ENCODE measurements around the gene MTA1.

Gene MTA1

DNA sequence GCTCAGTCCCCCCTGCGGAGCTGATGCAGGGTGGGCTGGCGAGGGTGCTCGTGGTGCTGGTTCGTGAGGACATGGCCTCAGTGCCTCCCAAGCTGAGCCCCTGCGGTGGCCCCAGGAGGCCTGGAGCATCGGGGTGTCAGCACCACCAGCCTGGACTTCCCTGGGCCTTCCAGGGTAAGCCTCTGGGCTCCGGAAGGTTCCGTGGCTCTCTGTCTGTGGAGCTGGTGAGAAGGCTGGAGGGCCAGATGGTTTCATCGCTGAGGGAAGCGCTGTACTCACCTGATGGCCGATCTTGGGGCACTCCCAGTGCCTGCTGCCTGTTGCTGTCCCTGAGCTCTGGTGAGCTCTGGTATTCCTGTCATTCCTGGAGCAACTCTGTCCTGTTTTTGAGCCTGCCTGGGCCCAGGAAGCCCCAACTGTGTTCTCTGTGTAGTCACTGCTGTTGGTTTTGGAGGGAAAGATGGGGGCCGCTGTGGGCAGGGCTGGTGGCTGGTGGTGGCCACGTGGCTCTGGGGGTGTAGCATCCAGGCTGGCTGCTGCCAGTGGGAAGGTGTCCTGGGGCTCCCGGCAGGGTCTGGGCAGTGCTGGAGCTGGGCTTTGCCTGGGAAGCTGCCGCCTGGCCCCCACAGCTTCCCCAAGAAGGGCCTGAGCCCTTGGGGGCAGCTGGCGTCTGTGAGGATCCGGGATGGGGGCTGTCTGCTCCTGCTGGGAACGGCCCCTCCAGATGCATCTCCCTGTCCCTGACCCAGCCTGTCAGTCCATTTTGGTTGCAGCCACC is 18.3 kb downstream of the MTA1 start:
- H3K9me3 ChIP-seq (ENCODE audit: control extremely low read depth in 1 of 5, control insufficient read depth in 4 of 5, insufficient read depth in 2 of 5, low read depth in 1 of 5, low read length in 4 of 5): peaks cover 0 to 2% (median 0%) of the 10 kb centered on the region in 5 experiments
- H3K27me3 ChIP-seq (replicated peaks in 2 of 5; ENCODE audit: control insufficient read depth in 4 of 5, insufficient read depth in 5 of 5, low read length in 4 of 5): no peaks in the 10 kb centered on the region
- H3K36me3 ChIP-seq (ENCODE audit: control insufficient read depth in 4 of 4, insufficient read depth in 4 of 4, low read length in 3 of 4): peaks cover 2 to 56% (median 31%) of the 10 kb centered on the region in 4 experiments
- no peaks in the 10 kb centered on the region for H3K4me1 ChIP-seq (ENCODE audit: control extremely low read depth in 1 of 4, control insufficient read depth in 4 of 4, insufficient read depth in 4 of 4, low read length in 3 of 4)
- no peak for DNase-seq
- ChIA-PET CTCF (interaction anchor here (0.7 to 3.7 kb wide), 6 partner anchors 8 to 35 kb away, joined by 3 to 11 read pairs (median 3); no protein-coding TSS in a partner anchor), POLR2A (no interaction called here)
- H3K4me3 ChIP-seq (ENCODE audit: control insufficient read depth in 1 of 7, extremely low read depth in 1 of 7, insufficient read depth in 4 of 7, low read depth in 2 of 7, low read length in 6 of 7): no peak overlapping the region
- H3K27ac ChIP-seq (ENCODE audit: insufficient read depth in 1 of 2, low read depth in 1 of 2, low read length in 2 of 2, poor library complexity in 1 of 2, severe bottlenecking in 2 of 2): no peak overlapping the region
- WGBS (ENCODE audit: insufficient coverage): 96% methylated on average over 18 of the region's 18 CpGs

DNA sequence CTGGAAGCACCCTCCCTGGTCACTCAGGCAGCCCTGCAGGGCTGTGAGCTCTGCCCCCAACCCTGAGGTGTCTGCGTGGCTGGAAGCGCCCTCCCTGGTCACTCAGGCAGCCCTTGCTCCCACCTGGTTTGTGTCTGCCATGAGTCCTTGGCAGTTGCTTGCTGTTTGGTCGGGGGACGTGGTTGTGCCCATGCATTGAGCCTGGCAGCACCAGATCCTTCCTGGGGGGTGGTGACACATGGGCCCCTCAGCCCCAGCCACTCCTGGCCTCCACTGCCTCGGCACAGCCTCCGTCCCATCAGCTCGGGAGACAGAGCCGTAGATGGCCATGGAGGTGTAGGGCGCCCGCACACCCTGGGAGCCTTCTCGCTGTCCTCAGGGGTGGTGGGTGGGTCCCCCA is 19.6 kb downstream of the MTA1 start:
- no peak overlapping the region for H3K4me3 ChIP-seq (ENCODE audit: control insufficient read depth in 1 of 7, extremely low read depth in 1 of 7, insufficient read depth in 4 of 7, low read depth in 2 of 7, low read length in 6 of 7)
- H3K27ac ChIP-seq (ENCODE audit: insufficient read depth in 1 of 2, low read depth in 1 of 2, low read length in 2 of 2, poor library complexity in 1 of 2, severe bottlenecking in 2 of 2): no peak overlapping the region
- ChIA-PET POLR2A (no interaction called here), CTCF (no interaction called here)
- no peak for DNase-seq
- peaks cover 2 to 54% (median 36%) of the 10 kb centered on the region in 4 experiments for H3K36me3 ChIP-seq (ENCODE audit: control insufficient read depth in 4 of 4, insufficient read depth in 4 of 4, low read length in 3 of 4)
- no peaks in the 10 kb centered on the region for H3K4me1 ChIP-seq (ENCODE audit: control extremely low read depth in 1 of 4, control insufficient read depth in 4 of 4, insufficient read depth in 4 of 4, low read length in 3 of 4)
- no peaks in the 10 kb centered on the region for H3K27me3 ChIP-seq (replicated peaks in 2 of 5; ENCODE audit: control insufficient read depth in 4 of 5, insufficient read depth in 5 of 5, low read length in 4 of 5)
- 92% methylated on average over 11 of the region's 11 CpGs for WGBS (ENCODE audit: insufficient coverage)
- H3K9me3 ChIP-seq (ENCODE audit: control extremely low read depth in 1 of 5, control insufficient read depth in 4 of 5, insufficient read depth in 2 of 5, low read depth in 1 of 5, low read length in 4 of 5): peaks cover 0 to 2% (median 0%) of the 10 kb centered on the region in 5 experiments

DNA sequence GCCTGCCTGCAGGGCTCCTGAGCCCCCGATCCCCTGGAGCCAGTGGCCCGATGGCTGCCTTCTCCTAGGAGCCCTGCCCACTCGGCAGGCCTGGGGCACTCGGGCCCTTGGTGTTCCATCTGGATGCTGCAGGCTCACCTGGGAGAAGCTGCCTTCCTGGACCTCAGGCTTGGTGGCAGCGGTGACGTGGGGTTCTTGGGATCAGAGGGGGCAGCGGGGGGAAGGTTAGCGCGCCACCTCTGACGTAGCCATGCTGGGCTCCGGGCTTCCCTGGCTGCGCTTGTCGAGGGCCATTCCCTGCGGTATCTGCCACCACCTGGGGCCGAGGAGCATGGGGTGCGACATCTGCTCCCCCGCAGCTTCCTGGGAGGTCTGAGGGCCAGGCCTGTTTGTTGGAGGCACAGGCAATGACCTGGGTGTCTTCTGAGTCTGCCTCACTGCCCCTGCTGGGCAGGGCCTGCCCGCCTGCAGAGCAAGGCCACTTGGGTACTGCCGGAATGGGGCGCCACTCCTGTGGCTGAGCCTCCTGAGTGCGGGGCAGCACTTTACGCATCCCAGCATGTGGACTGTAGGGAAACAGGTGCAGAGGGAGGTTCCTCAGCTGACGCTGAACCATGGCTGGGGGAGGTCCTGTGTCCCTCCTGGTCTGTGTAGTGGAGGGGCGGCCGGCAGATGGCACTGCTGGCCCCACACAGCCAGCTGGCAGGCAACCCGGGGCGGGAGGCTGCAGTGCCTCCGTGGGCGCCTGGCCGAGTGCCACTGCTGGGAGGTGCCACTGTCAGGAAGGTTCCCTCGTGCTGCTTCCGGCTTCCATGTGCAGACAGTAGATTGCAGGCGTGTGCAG is 20.3 kb downstream of the MTA1 start:
- no peak overlapping the region for H3K27ac ChIP-seq (ENCODE audit: insufficient read depth in 1 of 2, low read depth in 1 of 2, low read length in 2 of 2, poor library complexity in 1 of 2, severe bottlenecking in 2 of 2)
- 92% methylated on average over 30 of the region's 33 CpGs for WGBS (ENCODE audit: insufficient coverage)
- no peaks in the 10 kb centered on the region for H3K27me3 ChIP-seq (replicated peaks in 2 of 5; ENCODE audit: control insufficient read depth in 4 of 5, insufficient read depth in 5 of 5, low read length in 4 of 5)
- no peak overlapping the region for H3K4me3 ChIP-seq (ENCODE audit: control insufficient read depth in 1 of 7, extremely low read depth in 1 of 7, insufficient read depth in 4 of 7, low read depth in 2 of 7, low read length in 6 of 7)
- H3K4me1 ChIP-seq (ENCODE audit: control extremely low read depth in 1 of 4, control insufficient read depth in 4 of 4, insufficient read depth in 4 of 4, low read length in 3 of 4): no peaks in the 10 kb centered on the region
- peaks cover 0 to 2% (median 0%) of the 10 kb centered on the region in 5 experiments for H3K9me3 ChIP-seq (ENCODE audit: control extremely low read depth in 1 of 5, control insufficient read depth in 4 of 5, insufficient read depth in 2 of 5, low read depth in 1 of 5, low read length in 4 of 5)
- ChIA-PET CTCF (no interaction called here), POLR2A (no interaction called here)
- peaks cover 2 to 57% (median 36%) of the 10 kb centered on the region in 4 experiments for H3K36me3 ChIP-seq (ENCODE audit: control insufficient read depth in 4 of 4, insufficient read depth in 4 of 4, low read length in 3 of 4)
- no peak for DNase-seq

- H3K4me1 ChIP-seq (ENCODE audit: control extremely low read depth in 1 of 4, control insufficient read depth in 4 of 4, insufficient read depth in 4 of 4, low read length in 3 of 4): no peaks in the 10 kb centered on the region
- no peaks in the 10 kb centered on the region for H3K9me3 ChIP-seq (ENCODE audit: control extremely low read depth in 1 of 5, control insufficient read depth in 4 of 5, insufficient read depth in 2 of 5, low read depth in 1 of 5, low read length in 4 of 5)
- 97% methylated on average over 13 of the region's 15 CpGs for WGBS (ENCODE audit: insufficient coverage)
- H3K4me3 ChIP-seq (ENCODE audit: control insufficient read depth in 1 of 7, extremely low read depth in 1 of 7, insufficient read depth in 4 of 7, low read depth in 2 of 7, low read length in 6 of 7): no peak overlapping the region
- H3K36me3 ChIP-seq (ENCODE audit: control insufficient read depth in 4 of 4, insufficient read depth in 4 of 4, low read length in 3 of 4): peaks cover 2 to 61% (median 36%) of the 10 kb centered on the region in 4 experiments
- H3K27ac ChIP-seq (ENCODE audit: insufficient read depth in 1 of 2, low read depth in 1 of 2, low read length in 2 of 2, poor library complexity in 1 of 2, severe bottlenecking in 2 of 2): no peak overlapping the region
- ChIA-PET POLR2A (no interaction called here), CTCF (no interaction called here)
- no peaks in the 10 kb centered on the region for H3K27me3 ChIP-seq (replicated peaks in 2 of 5; ENCODE audit: control insufficient read depth in 4 of 5, insufficient read depth in 5 of 5, low read length in 4 of 5)
- DNase-seq: no peak
Measured at GRCh38 chr14:105440554-105440900, 20.9 kb downstream of the MTA1 start.

- Histone ChIP-seq H3K27ac (ENCODE audit: insufficient read depth in 1 of 2, low read depth in 1 of 2, low read length in 2 of 2, poor library complexity in 1 of 2, severe bottlenecking in 2 of 2) (no peak overlapping the region), H3K4me3 (ENCODE audit: control insufficient read depth in 1 of 7, extremely low read depth in 1 of 7, insufficient read depth in 4 of 7, low read depth in 2 of 7, low read length in 6 of 7) (no peak overlapping the region), H3K4me1 (ENCODE audit: control extremely low read depth in 1 of 4, control insufficient read depth in 4 of 4, insufficient read depth in 4 of 4, low read length in 3 of 4) (no peaks in the 10 kb centered on the region), H3K36me3 (ENCODE audit: control insufficient read depth in 4 of 4, insufficient read depth in 4 of 4, low read length in 3 of 4) (peaks cover 2 to 64% (median 38%) of the 10 kb centered on the region in 4 experiments), H3K27me3 (replicated peaks in 2 of 5; ENCODE audit: control insufficient read depth in 4 of 5, insufficient read depth in 5 of 5, low read length in 4 of 5) (no peaks in the 10 kb centered on the region), H3K9me3 (ENCODE audit: control extremely low read depth in 1 of 5, control insufficient read depth in 4 of 5, insufficient read depth in 2 of 5, low read depth in 1 of 5, low read length in 4 of 5) (no peaks in the 10 kb centered on the region)
- ChIA-PET POLR2A (no interaction called here), CTCF (no interaction called here)
- no peak for DNase-seq
- 95% methylated on average over 9 of the region's 9 CpGs for WGBS (ENCODE audit: insufficient coverage)
Measured at GRCh38 chr14:105440992-105441391, 21.4 kb downstream of the MTA1 start.

DNA sequence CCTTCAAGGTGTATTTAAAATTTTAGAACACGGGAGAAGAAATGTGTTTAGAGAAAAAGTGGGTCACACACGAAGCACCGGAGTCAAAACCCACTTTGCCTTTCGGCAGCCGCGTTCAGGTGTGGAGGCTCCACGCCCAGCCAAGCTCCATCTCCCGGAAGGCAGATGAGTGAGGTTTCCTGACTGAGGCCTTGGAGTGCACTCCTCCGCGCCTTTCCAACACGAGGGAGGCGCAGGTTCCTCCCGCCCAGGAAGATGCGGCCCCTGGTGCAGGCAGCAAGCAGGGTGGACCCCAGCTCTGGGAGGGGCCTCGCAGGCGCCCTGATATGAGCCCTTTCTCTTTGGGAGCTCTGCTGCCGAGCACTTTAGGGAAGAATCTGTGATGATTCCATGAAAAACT is 22.5 kb downstream of the MTA1 start:
- Histone ChIP-seq H3K36me3 (ENCODE audit: control insufficient read depth in 4 of 4, insufficient read depth in 4 of 4, low read length in 3 of 4) (peaks cover 0 to 65% (median 46%) of the 10 kb centered on the region in 4 experiments), H3K4me1 (ENCODE audit: control extremely low read depth in 1 of 4, control insufficient read depth in 4 of 4, insufficient read depth in 4 of 4, low read length in 3 of 4) (no peaks in the 10 kb centered on the region), H3K27me3 (replicated peaks in 2 of 5; ENCODE audit: control insufficient read depth in 4 of 5, insufficient read depth in 5 of 5, low read length in 4 of 5) (no peaks in the 10 kb centered on the region), H3K27ac (ENCODE audit: insufficient read depth in 1 of 2, low read depth in 1 of 2, low read length in 2 of 2, poor library complexity in 1 of 2, severe bottlenecking in 2 of 2) (no peak overlapping the region), H3K4me3 (ENCODE audit: control insufficient read depth in 1 of 7, extremely low read depth in 1 of 7, insufficient read depth in 4 of 7, low read depth in 2 of 7, low read length in 6 of 7) (no peak overlapping the region), H3K9me3 (ENCODE audit: control extremely low read depth in 1 of 5, control insufficient read depth in 4 of 5, insufficient read depth in 2 of 5, low read depth in 1 of 5, low read length in 4 of 5) (no peaks in the 10 kb centered on the region)
- ChIA-PET POLR2A (no interaction called here), CTCF (interaction anchor here (1.0 kb wide), 1 partner anchor 15 kb away, joined by 4 read pairs; no protein-coding TSS in a partner anchor)
- no peak for DNase-seq
- 86% methylated on average over 17 of the region's 17 CpGs for WGBS (ENCODE audit: insufficient coverage)

- Histone ChIP-seq H3K9me3 (ENCODE audit: control extremely low read depth in 1 of 5, control insufficient read depth in 4 of 5, insufficient read depth in 2 of 5, low read depth in 1 of 5, low read length in 4 of 5) (no peaks in the 10 kb centered on the region), H3K4me1 (ENCODE audit: control extremely low read depth in 1 of 4, control insufficient read depth in 4 of 4, insufficient read depth in 4 of 4, low read length in 3 of 4) (no peaks in the 10 kb centered on the region), H3K36me3 (ENCODE audit: control insufficient read depth in 4 of 4, insufficient read depth in 4 of 4, low read length in 3 of 4) (peaks cover 0 to 62% (median 45%) of the 10 kb centered on the region in 4 experiments), H3K27me3 (replicated peaks in 2 of 5; ENCODE audit: control insufficient read depth in 4 of 5, insufficient read depth in 5 of 5, low read length in 4 of 5) (no peaks in the 10 kb centered on the region), H3K27ac (ENCODE audit: insufficient read depth in 1 of 2, low read depth in 1 of 2, low read length in 2 of 2, poor library complexity in 1 of 2, severe bottlenecking in 2 of 2) (no peak overlapping the region), H3K4me3 (ENCODE audit: control insufficient read depth in 1 of 7, extremely low read depth in 1 of 7, insufficient read depth in 4 of 7, low read depth in 2 of 7, low read length in 6 of 7) (no peak overlapping the region)
- DNase-seq: no peak
- ChIA-PET POLR2A (no interaction called here), CTCF (no interaction called here)
- 90% methylated on average over 12 of the region's 12 CpGs for WGBS (ENCODE audit: insufficient coverage)
Measured at GRCh38 chr14:105442834-105443233, 23.2 kb downstream of the MTA1 start.

All from common myeloid progenitor, CD34-positive (primary cell).